GM15510 (cell line): ENCODE data around the gene ETS1.

Experiments used
- POLR2A ChIP-seq: IDR thresholded peaks from 3 replicates; pipeline ENCODE4 v1.6.1; 2011; ENCODE audit warnings: borderline replicate concordance; ENCODE audit not compliant: insufficient read length; ENCODE audit errors: extremely low read depth

ETS1 gene

GRCh38 chr11:128467041-128467440 is 120.3 kb downstream of the ETS1 start:
- no peak for TF ChIP-seq POLR2A

GRCh38 chr11:128465946-128466705 is 121.2 kb downstream of the ETS1 start:
- TF ChIP-seq POLR2A, result no peak

- no peak for TF ChIP-seq POLR2A
Observed at GRCh38 chr11:128465531-128465930, 121.8 kb downstream of the ETS1 start.

GRCh38 chr11:128464878-128465450 is 122.4 kb downstream of the ETS1 start:
- no peak for TF ChIP-seq POLR2A

GRCh38 chr11:128463979-128464378 is 123.4 kb downstream of the ETS1 start:
- no peak for TF ChIP-seq POLR2A

GRCh38 chr11:128463371-128463829 is 124.0 kb downstream of the ETS1 start:
- TF ChIP-seq POLR2A, result no peak

GRCh38 chr11:128462922-128463321 is 124.4 kb downstream of the ETS1 start:
- no peak for TF ChIP-seq POLR2A

GRCh38 chr11:128462189-128462588 is 125.2 kb downstream of the ETS1 start:
- TF ChIP-seq POLR2A, result no peak

- no peak for TF ChIP-seq POLR2A
Observed at GRCh38 chr11:128458321-128458720, 129.0 kb downstream of the ETS1 start.

GRCh38 chr11:128457874-128458273 is 129.5 kb downstream of the ETS1 start:
- no peak for TF ChIP-seq POLR2A

GRCh38 chr11:128456566-128457268 is 130.6 kb downstream of the ETS1 start:
- TF ChIP-seq POLR2A, result no peak

GRCh38 chr11:128455766-128456165 is 131.6 kb downstream of the ETS1 start:
- TF ChIP-seq POLR2A, result no peak

GRCh38 chr11:128453444-128454336 is 133.7 kb downstream of the ETS1 start:
- no peak for TF ChIP-seq POLR2A

- TF ChIP-seq POLR2A, result no peak
Observed at GRCh38 chr11:128451652-128452470, 135.5 kb downstream of the ETS1 start.
